ENCODE measurements around the gene NCBP3. TPM values are rescaled to one million over a fixed set of nuclear protein-coding genes. Genes with fewer than 3 reads are reported as not detected.
"Not testable (repeated sequence)": the region's sequence is repeated elsewhere in the genome, so short reads cannot be mapped to it uniquely, and the experiment has no call there.

The NCBP3 gene
- total RNA-seq, 6 experiments from 2014 or later: 8.6 to 15.1 (median 10.5) TPM

DNA sequence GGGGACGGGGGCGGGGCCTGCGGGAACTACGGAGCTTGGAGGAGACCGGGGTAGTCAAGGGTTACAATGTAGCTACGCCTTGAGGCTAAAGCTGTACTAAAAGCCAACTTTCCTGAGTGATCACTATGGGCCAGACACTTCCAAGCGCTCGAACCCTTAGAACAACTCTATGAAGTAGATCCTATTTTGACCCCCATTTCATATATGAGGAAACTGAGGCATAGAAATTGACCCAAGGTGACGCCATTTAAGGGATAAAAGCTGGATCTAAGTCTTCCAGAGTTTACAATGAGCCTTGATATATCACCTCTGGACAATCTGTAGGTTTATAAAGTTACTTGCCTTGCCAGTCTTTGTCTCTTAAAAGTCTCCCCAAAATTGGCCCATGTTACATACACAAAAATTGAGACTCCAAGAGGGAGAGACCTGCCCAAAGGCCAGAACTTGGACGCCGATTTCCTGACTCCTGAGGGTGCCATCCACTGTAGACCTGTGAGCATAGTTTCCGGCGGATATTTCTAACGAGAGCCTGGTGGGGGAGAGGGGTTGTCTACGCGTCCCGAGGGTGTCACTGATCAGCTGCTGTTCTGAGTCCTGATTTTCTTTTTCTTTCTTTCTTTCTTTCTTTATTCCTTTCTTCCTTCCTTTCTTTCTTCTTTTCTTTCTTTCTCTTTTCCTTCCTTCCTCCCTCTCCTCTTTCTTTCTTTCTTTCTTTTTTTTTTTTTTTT lies 555 bp upstream of the NCBP3 start:
- Histone ChIP-seq H3K4me3 (peak overlapping the region in 1 of 3 donors; percentile 91), H3K4me1 (peaks cover 0 to 13% (median 3%) of the 10 kb centered on the region in 4 donors), H3K9me3 (no peaks in the 10 kb centered on the region), H3K36me3 (peaks cover 3 to 18% (median 5%) of the 10 kb centered on the region in 4 donors), H3K27ac (no peak overlapping the region), H3K27me3 (no peaks in the 10 kb centered on the region)
- DNase-seq: no peak
- no peak for ATAC-seq
- intact Hi-C loops (cut with DNase I): loop anchor here in 1 of 2 donors (10.0 kb wide), 1 partner anchor 112 kb away; no protein-coding TSS in a partner anchor
- TF ChIP-seq, protein P1, sequence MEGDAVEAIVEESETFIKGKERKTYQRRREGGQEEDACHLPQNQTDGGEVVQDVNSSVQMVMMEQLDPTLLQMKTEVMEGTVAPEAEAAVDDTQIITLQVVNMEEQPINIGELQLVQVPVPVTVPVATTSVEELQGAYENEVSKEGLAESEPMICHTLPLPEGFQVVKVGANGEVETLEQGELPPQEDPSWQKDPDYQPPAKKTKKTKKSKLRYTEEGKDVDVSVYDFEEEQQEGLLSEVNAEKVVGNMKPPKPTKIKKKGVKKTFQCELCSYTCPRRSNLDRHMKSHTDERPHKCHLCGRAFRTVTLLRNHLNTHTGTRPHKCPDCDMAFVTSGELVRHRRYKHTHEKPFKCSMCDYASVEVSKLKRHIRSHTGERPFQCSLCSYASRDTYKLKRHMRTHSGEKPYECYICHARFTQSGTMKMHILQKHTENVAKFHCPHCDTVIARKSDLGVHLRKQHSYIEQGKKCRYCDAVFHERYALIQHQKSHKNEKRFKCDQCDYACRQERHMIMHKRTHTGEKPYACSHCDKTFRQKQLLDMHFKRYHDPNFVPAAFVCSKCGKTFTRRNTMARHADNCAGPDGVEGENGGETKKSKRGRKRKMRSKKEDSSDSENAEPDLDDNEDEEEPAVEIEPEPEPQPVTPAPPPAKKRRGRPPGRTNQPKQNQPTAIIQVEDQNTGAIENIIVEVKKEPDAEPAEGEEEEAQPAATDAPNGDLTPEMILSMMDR (IDR thresholded peaks at IDR 0.05): no peak
- TF ChIP-seq POLR2A (IDR thresholded peaks at IDR 0.05): no peak
- 43% methylated on average over 11 of the region's 17 CpGs for WGBS (ENCODE audit: insufficient coverage, low coverage, low lambda C conversion rate, missing lambda C conversion rate)

GRCh38 chr17:3845291-3845620 lies 790 bp downstream of the NCBP3 start:
- H3K27me3 ChIP-seq: no peaks in the 10 kb centered on the region
- H3K4me3 ChIP-seq: peak overlapping the region; percentile 75 to 92 (median 91)
- intact Hi-C loops (cut with DNase I): loop anchor here in 1 of 2 donors (10.0 kb wide), 1 partner anchor 110 kb away; no protein-coding TSS in a partner anchor
- ATAC-seq (peak in 1 of 4 donors; percentile 3), DNase-seq (no peak)
- peak overlapping the region; percentile 59 to 79 (median 72) for H3K27ac ChIP-seq
- no peak for TF ChIP-seq POLR2A (IDR thresholded peaks at IDR 0.05)
- TF ChIP-seq, protein P1 (IDR thresholded peaks at IDR 0.05): no peak
- 0% methylated on average over 3 of the region's 8 CpGs for WGBS (ENCODE audit: insufficient coverage, low coverage, low lambda C conversion rate, missing lambda C conversion rate)
- H3K4me1 ChIP-seq: peaks cover 0 to 13% (median 3%) of the 10 kb centered on the region in 4 donors
- no peaks in the 10 kb centered on the region for H3K9me3 ChIP-seq
- H3K36me3 ChIP-seq: peaks cover 3 to 29% (median 5%) of the 10 kb centered on the region in 4 donors

DNA sequence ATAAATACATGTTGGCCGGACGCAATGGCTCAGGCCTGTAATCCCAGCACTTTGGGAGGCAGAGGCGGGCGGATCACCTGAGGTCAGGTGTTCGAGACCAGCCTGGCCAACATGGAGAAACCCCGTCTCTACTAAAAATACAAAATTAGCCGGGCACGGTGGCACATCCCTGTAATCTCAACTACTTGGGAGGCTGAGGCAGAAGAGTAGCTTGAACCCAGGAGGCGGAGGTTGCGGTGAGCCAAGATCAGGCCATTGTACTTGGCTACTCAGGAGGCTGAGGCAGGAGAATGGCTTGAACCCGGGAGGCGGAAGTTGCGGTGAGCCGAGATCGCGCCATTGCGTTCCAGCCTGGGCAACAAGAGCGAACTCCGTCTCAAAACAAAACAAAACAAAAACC lies 1.5 kb downstream of the NCBP3 start:
- ATAC-seq, H3K9me3 ChIP-seq, DNase-seq, H3K27ac ChIP-seq, H3K27me3 ChIP-seq: not testable (repeated sequence)
- 88% methylated on average over 16 of the region's 19 CpGs for WGBS (ENCODE audit: insufficient coverage, low coverage, low lambda C conversion rate, missing lambda C conversion rate)
- H3K4me3 ChIP-seq: peak overlapping the region in 1 of 3 donors; percentile 75
- intact Hi-C loops (cut with DNase I): loop anchor here in 1 of 2 donors (10.0 kb wide), 1 partner anchor 110 kb away; no protein-coding TSS in a partner anchor
- H3K36me3 ChIP-seq: peaks cover 4 to 35% (median 7%) of the 10 kb centered on the region in 4 donors
- peaks cover 0 to 13% (median 3%) of the 10 kb centered on the region in 4 donors for H3K4me1 ChIP-seq

- TF ChIP-seq, protein P1 (IDR thresholded peaks at IDR 0.05): peak; percentile 38 to 71 (median 62)
- no peak for TF ChIP-seq POLR2A (IDR thresholded peaks at IDR 0.05)
- Histone ChIP-seq H3K27ac (no peak overlapping the region), H3K4me1 (peaks cover 0 to 13% (median 3%) of the 10 kb centered on the region in 4 donors), H3K36me3 (peaks cover 4 to 39% (median 7%) of the 10 kb centered on the region in 4 donors), H3K27me3 (no peaks in the 10 kb centered on the region), H3K4me3 (no peak overlapping the region), H3K9me3 (no peaks in the 10 kb centered on the region)
- peak; percentile 43 to 59 (median 50) for ATAC-seq
- WGBS (ENCODE audit: insufficient coverage, low coverage, low lambda C conversion rate, missing lambda C conversion rate): 6% methylated on average over 3 of the region's 3 CpGs
- DNase-seq: peak in 2 of 3 donors; percentile 48 to 60
- intact Hi-C loops (cut with DNase I): loop anchor here in 1 of 2 donors (10.0 kb wide), 1 partner anchor 109 kb away; no protein-coding TSS in a partner anchor
Observed at GRCh38 chr17:3843935-3844516, 2.0 kb downstream of the NCBP3 start.

DNA sequence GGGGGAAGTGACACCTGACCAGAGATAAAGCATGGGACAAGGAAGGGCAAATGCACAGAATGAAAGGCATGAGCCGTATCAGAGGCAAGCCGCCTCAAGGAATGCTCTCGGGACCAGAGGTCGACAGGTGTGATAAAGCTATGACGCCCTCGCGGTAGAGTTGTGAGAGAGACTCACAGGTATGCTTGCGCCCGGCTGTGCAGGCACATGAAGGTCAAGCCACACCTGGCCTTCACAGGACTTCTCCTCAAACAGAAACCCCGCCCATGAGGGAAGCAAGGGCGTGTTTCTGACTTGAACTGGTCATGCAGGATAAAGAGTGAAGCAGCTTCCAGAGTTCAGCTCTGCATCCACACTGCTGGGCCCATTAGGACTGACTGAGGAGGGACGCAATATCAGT lies 7.8 kb downstream of the NCBP3 start:
- ATAC-seq (no peak), DNase-seq (no peak)
- Histone ChIP-seq H3K27ac (no peak overlapping the region), H3K27me3 (no peaks in the 10 kb centered on the region), H3K4me3 (no peak overlapping the region), H3K9me3 (no peaks in the 10 kb centered on the region), H3K36me3 (peaks cover 4 to 52% (median 7%) of the 10 kb centered on the region in 4 donors), H3K4me1 (peaks cover 0 to 14% (median 5%) of the 10 kb centered on the region in 4 donors)
- WGBS (ENCODE audit: insufficient coverage, low coverage, low lambda C conversion rate, missing lambda C conversion rate): 82% methylated on average over 6 of the region's 12 CpGs
- intact Hi-C loops (cut with DNase I): no loop called here
- no peak for TF ChIP-seq POLR2A (IDR thresholded peaks at IDR 0.05)
- TF ChIP-seq, protein P1 (IDR thresholded peaks at IDR 0.05): no peak
